ENCODE data around the gene HSD11B1L. TPM values are rescaled to one million over a fixed set of nuclear protein-coding genes. Genes with fewer than 3 reads are reported as not detected.
"Not testable (repeated sequence)": the region's sequence is repeated elsewhere in the genome, so short reads cannot be mapped to it uniquely, and the experiment has no call there.

The HSD11B1L gene
- total RNA-seq, 1 donor from 2014 or later: 15.7 TPM

DNA sequence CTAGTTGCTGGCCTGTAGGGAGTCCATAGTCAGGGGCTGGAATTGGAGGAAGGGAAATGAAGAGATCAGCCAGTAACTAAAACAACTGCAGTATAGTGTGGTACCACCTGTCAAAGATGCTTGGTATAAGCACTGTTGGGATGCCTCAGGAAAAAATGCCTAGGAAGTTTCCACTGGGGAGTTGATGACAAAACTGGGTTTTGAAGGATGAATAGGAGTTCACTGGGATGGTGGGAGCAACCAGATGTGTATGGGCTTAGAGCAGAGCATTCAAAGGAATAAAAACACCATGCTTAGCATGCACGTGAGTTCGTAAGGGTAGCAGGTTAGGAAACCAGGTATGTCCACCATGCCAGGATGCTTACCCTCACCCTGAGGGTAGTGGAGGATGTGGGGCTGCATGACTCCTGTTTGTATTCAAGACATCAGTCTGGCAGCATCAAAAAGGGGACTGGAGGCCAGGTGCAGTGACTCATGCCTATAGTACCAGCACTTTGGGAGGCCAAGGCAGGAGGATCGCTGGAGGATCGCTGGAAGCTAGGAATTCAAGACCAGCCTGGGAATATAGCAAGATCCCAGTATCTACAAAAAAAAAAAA lies 46.7 kb downstream of the HSD11B1L start:
- no peak for DNase-seq (ENCODE audit: low spot score)

GRCh38 chr19:5733172-5733571 lies 52.3 kb downstream of the HSD11B1L start:
- not testable (repeated sequence) for DNase-seq (ENCODE audit: low spot score)

Other genes starting within 250 kb of the HSD11B1L start
- not detected for gene ZNRF4, start 225.6 kb upstream of the HSD11B1L start, total RNA-seq
- gene TINCR, start 113.1 kb upstream of the HSD11B1L start, total RNA-seq: 0.20 TPM
- 127 TPM for gene SAFB2, start 58.3 kb upstream of the HSD11B1L start, total RNA-seq
- 92.9 TPM for gene SAFB, start 57.9 kb upstream of the HSD11B1L start, total RNA-seq
- 62.6 TPM for gene MICOS13, start 511 bp upstream of the HSD11B1L start, total RNA-seq
- 609 TPM for gene RPL36, start 9.3 kb downstream of the HSD11B1L start, total RNA-seq
- 80.2 TPM for gene LONP1, start 39.1 kb downstream of the HSD11B1L start, total RNA-seq
- gene CATSPERD, start 39.6 kb downstream of the HSD11B1L start, total RNA-seq: not detected
- gene PRR22, start 103.7 kb downstream of the HSD11B1L start, total RNA-seq: 4.1 TPM
- 37.2 TPM for gene DUS3L, start 110.1 kb downstream of the HSD11B1L start, total RNA-seq
- 6.2 TPM for gene NRTN, start 124.0 kb downstream of the HSD11B1L start, total RNA-seq
- gene FUT6, start 158.7 kb downstream of the HSD11B1L start, total RNA-seq: 81.2 TPM
- 127 TPM for gene FUT3, start 170.4 kb downstream of the HSD11B1L start, total RNA-seq
- not detected for gene FUT5, start 189.5 kb downstream of the HSD11B1L start, total RNA-seq
- 244 TPM for gene NDUFA11, start 222.8 kb downstream of the HSD11B1L start, total RNA-seq
- gene VMAC, start 223.8 kb downstream of the HSD11B1L start, total RNA-seq: 12.7 TPM
- gene CAPS, start 233.2 kb downstream of the HSD11B1L start, total RNA-seq: 82.5 TPM

All from mucosa of gallbladder (tissue), 1 donor.